WTC11 (cell line): ENCODE results near the gene PRUNE2. TPM values are rescaled to one million over a fixed set of nuclear protein-coding genes. Genes with fewer than 3 reads are reported as not detected.

Experiments
- ATAC-seq: fragments of 200-7000 bp; cut with Tn5 transposase; 2 replicates; pipeline ENCODE4 v1.10.0; 2021; ENCODE audit warnings: mild to moderate bottlenecking, moderate library complexity
- CTCF ChIA-PET: fragments of 300-600 bp; sonication (Branson Sonifier 250); formaldehyde crosslinking; loops from one replicate; lab custom pipeline; 2021; ENCODE audit warnings: antibody characterized with exemption; lab: Charles Lee
- POLR2A ChIA-PET: fragments of 350-600 bp; sonication (Branson Sonifier 250); formaldehyde crosslinking; loops from one replicate; lab custom pipeline; 2021; ENCODE audit warnings: antibody characterized with exemption; lab: Charles Lee
- DNase-seq: peaks from one replicate; pipeline ENCODE4 v3.0.0; 2021; ENCODE audit warnings: low spot score
- H3K27ac Mint-ChIP-seq: 2 replicates; pipeline ENCODE4 v1.8.0; 2021; ENCODE audit warnings: mixed read lengths
- H3K27me3 Mint-ChIP-seq: 2 replicates; pipeline ENCODE4 v1.8.0; 2021; ENCODE audit warnings: low read depth, mild to moderate bottlenecking, moderate library complexity, mixed read lengths
- H3K36me3 Mint-ChIP-seq: 2 replicates; pipeline ENCODE4 v1.8.0; 2021; ENCODE audit warnings: mixed read lengths
- H3K4me1 Mint-ChIP-seq: 2 replicates; pipeline ENCODE4 v1.8.0; 2022; ENCODE audit warnings: mixed read lengths
- H3K4me3 Mint-ChIP-seq: 2 replicates; pipeline ENCODE4 v1.8.0; 2021; ENCODE audit warnings: mild to moderate bottlenecking, moderate library complexity, mixed read lengths
- H3K9me3 Mint-ChIP-seq: 2 replicates; pipeline ENCODE4 v1.8.0; 2021; ENCODE audit warnings: mixed read lengths
- ATF6 ChIP-seq: sonication (generic); formaldehyde crosslinking; IDR thresholded peaks from 2 replicates; pipeline ENCODE4 v1.8.1; 2023; ENCODE audit warnings: mild to moderate bottlenecking, missing genetic modification reagents
- CREB1 ChIP-seq: sonication (generic); formaldehyde crosslinking; IDR thresholded peaks from 2 replicates; pipeline ENCODE4 v1.8.0; 2023; ENCODE audit warnings: mild to moderate bottlenecking, missing genetic modification reagents
- CTCF ChIP-seq: fragments of 200-600 bp; IDR thresholded peaks from 2 replicates; pipeline ENCODE4 v1.8.0; 2022; ENCODE audit warnings: antibody characterized with exemption
- E2F5 ChIP-seq: sonication (generic); formaldehyde crosslinking; IDR thresholded peaks from 2 replicates; pipeline ENCODE4 v1.8.1; 2022; ENCODE audit warnings: mild to moderate bottlenecking, moderate library complexity, missing genetic modification reagents
- ETV6 ChIP-seq: sonication (generic); formaldehyde crosslinking; IDR thresholded peaks from 2 replicates; pipeline ENCODE4 v1.8.1; 2022; ENCODE audit warnings: mild to moderate bottlenecking, missing genetic modification reagents
- HMGXB4 ChIP-seq: sonication (generic); formaldehyde crosslinking; IDR thresholded peaks from 2 replicates; pipeline ENCODE4 v1.8.1; 2023; ENCODE audit warnings: mild to moderate bottlenecking, moderate library complexity, missing genetic modification reagents
- MYBL2 ChIP-seq: sonication (generic); formaldehyde crosslinking; IDR thresholded peaks from 2 replicates; pipeline ENCODE4 v1.8.1; 2023; ENCODE audit warnings: mild to moderate bottlenecking, moderate library complexity, missing genetic modification reagents
- NFATC4 ChIP-seq: fragments of 250-450 bp; sonication (Bioruptor Pico); IDR thresholded peaks from 2 replicates; pipeline ENCODE4 v1.9.0; 2021; ENCODE audit warnings: mild to moderate bottlenecking
- NFE2L1 ChIP-seq: sonication (generic); formaldehyde crosslinking; IDR thresholded peaks from 2 replicates; pipeline ENCODE4 v1.8.1; 2023; ENCODE audit warnings: missing genetic modification reagents
- NFYB ChIP-seq: sonication (generic); formaldehyde crosslinking; conservative IDR thresholded peaks from 2 replicates; pipeline ENCODE4 v1.8.0; 2022; ENCODE audit warnings: low read depth, missing genetic modification reagents
- NR2C2 ChIP-seq: sonication (generic); formaldehyde crosslinking; IDR thresholded peaks from 2 replicates; pipeline ENCODE4 v1.8.0; 2022; ENCODE audit warnings: mild to moderate bottlenecking, missing genetic modification reagents
- PRDM15 ChIP-seq: sonication (generic); formaldehyde crosslinking; IDR thresholded peaks from 2 replicates; pipeline ENCODE4 v1.8.0; 2022; ENCODE audit warnings: missing genetic modification reagents
- SMAD4 ChIP-seq: sonication (generic); formaldehyde crosslinking; IDR thresholded peaks from 2 replicates; pipeline ENCODE4 v1.8.0; 2022; ENCODE audit warnings: mild to moderate bottlenecking, missing genetic modification reagents
- SOX15 ChIP-seq: fragments of 250-450 bp; sonication (Bioruptor Pico); IDR thresholded peaks from 2 replicates; pipeline ENCODE4 v1.9.0; 2021; ENCODE audit warnings: mild to moderate bottlenecking
- STAT6 ChIP-seq: sonication (generic); formaldehyde crosslinking; conservative IDR thresholded peaks from 2 replicates; pipeline ENCODE4 v1.8.1; 2023; ENCODE audit warnings: mild to moderate bottlenecking, low read depth, missing genetic modification reagents, moderate library complexity
- TCF7 ChIP-seq: sonication (generic); formaldehyde crosslinking; IDR thresholded peaks from 2 replicates; pipeline ENCODE4 v1.8.0; 2022; ENCODE audit warnings: mild to moderate bottlenecking, low read depth, missing genetic modification reagents, moderate library complexity
- ZNF232 ChIP-seq: sonication (generic); formaldehyde crosslinking; IDR thresholded peaks from 2 replicates; pipeline ENCODE4 v1.8.0; 2022; ENCODE audit warnings: mild to moderate bottlenecking, missing genetic modification reagents
- ZNF416 ChIP-seq: fragments of 250-450 bp; sonication (Bioruptor Pico); IDR thresholded peaks from 2 replicates; pipeline ENCODE4 v1.9.0; 2021; ENCODE audit warnings: mild to moderate bottlenecking, inconsistent platforms
- ZNF423 ChIP-seq: fragments of 250-450 bp; sonication (Bioruptor Pico); IDR thresholded peaks from 2 replicates; pipeline ENCODE4 v2.1.2; 2022; ENCODE audit warnings: mild to moderate bottlenecking, moderate library complexity
- ZNF671 ChIP-seq: fragments of 250-450 bp; sonication (Bioruptor Pico); IDR thresholded peaks from 2 replicates; pipeline ENCODE4 v1.8.0; 2021; ENCODE audit warnings: mild to moderate bottlenecking
- ZSCAN18 ChIP-seq: fragments of 250-450 bp; sonication (Bioruptor Pico); IDR thresholded peaks from 2 replicates; pipeline ENCODE4 v2.1.2; 2022; ENCODE audit warnings: mild to moderate bottlenecking, moderate library complexity
- total RNA-seq: library from RNA; stranded (reverse); gene quantifications from 3 replicates; pipeline ENCODE4 v1.2.3, GENCODE V29; 2021

The PRUNE2 gene
- total RNA-seq, 1 experiment from 2014 or later: 13.1 TPM

GRCh38 chr9:76720245-76720644 lies 185.7 kb downstream of the PRUNE2 start (continued):
- TF ChIP-seq STAT6 (CRISPR knock-in tag) (no peak), MYBL2 (CRISPR knock-in tag) (no peak)

GRCh38 chr9:76718166-76718565 lies 187.7 kb downstream of the PRUNE2 start:
- CTCF ChIA-PET: no interaction called here
- Mint-ChIP-seq H3K4me1 (peaks cover 9% of the 10 kb centered on the region), H3K9me3 (no peaks in the 10 kb centered on the region), H3K4me3 (no peak overlapping the region), H3K27me3 (no peaks in the 10 kb centered on the region), H3K27ac (no peak overlapping the region), H3K36me3 (no peaks in the 10 kb centered on the region)
- peak; percentile 53 for ATAC-seq
- no peak for TF ChIP-seq SMAD4 (CRISPR knock-in tag)
- no peak for TF ChIP-seq CTCF
- no peak for TF ChIP-seq SOX15
- no peak for TF ChIP-seq NFATC4 (CRISPR knock-in tag)
- TF ChIP-seq ZNF232 (CRISPR knock-in tag): no peak
- TF ChIP-seq NFE2L1 (CRISPR knock-in tag): no peak
- no peak for TF ChIP-seq HMGXB4 (CRISPR knock-in tag)
- TF ChIP-seq TCF7: no peak
- TF ChIP-seq MYBL2 (CRISPR knock-in tag): no peak
- no peak for TF ChIP-seq ZNF671
- TF ChIP-seq ZNF423 (CRISPR knock-in tag): no peak
- TF ChIP-seq NR2C2 (CRISPR knock-in tag): no peak
- no peak for TF ChIP-seq ATF6 (CRISPR knock-in tag)
- no peak for TF ChIP-seq NFYB (CRISPR knock-in tag)
- no peak for TF ChIP-seq ETV6 (CRISPR knock-in tag)
- TF ChIP-seq ZSCAN18 (CRISPR knock-in tag): no peak
- TF ChIP-seq ZNF416: no peak
- TF ChIP-seq CREB1 (CRISPR knock-in tag): no peak
- TF ChIP-seq E2F5 (CRISPR knock-in tag): no peak
- TF ChIP-seq PRDM15: no peak
- POLR2A ChIA-PET: no interaction called here
- peak; percentile 18 for DNase-seq
